H1 (cell line): ENCODE data around the gene SLIT3. TPM values are rescaled to one million over a fixed set of nuclear protein-coding genes. Genes with fewer than 3 reads are reported as not detected.

Experiments
- CTCF ChIA-PET: fragments of 300-600 bp; sonication (Branson Sonifier 250); formaldehyde crosslinking; loops from one replicate; lab custom pipeline; 2021; ENCODE audit not compliant: partially characterized antibody; lab: Charles Lee
- POLR2A ChIA-PET: fragments of 300-600 bp; sonication (Branson Sonifier 250); formaldehyde crosslinking; loops from one replicate; lab custom pipeline; 2021; ENCODE audit warnings: inconsistent platforms; ENCODE audit not compliant: partially characterized antibody; lab: Charles Lee
- DNase-seq, 2 experiments: peaks; one replicate each; pipeline versions ENCODE4 v3.0.0 to v3.0.0-alpha.2; 2010 to 2022; ENCODE audit warnings: low spot score in 2 of 2, low read depth in 1 of 2, mixed read lengths in 1 of 2
- FAIRE-seq: peaks from 2 replicates; lab custom pipeline; 2011; peaks lifted over from hg19 to GRCh38; lab: Jason Lieb, UNC
- H2AFZ ChIP-seq: 2 replicates; pipeline ENCODE4 v1.8.1; 2012; ENCODE audit warnings: low read length, inconsistent platforms
- H2AK5ac ChIP-seq: 2 replicates; pipeline ENCODE4 v1.6.1; 2013; ENCODE audit warnings: low read depth, low read length
- H2BK120ac ChIP-seq: replicated peaks from 2 replicates; pipeline ENCODE3; 2013; ENCODE audit warnings: low read depth, low read length, inconsistent platforms
- H2BK12ac ChIP-seq: 2 replicates; pipeline ENCODE4 v1.6.1; 2013; ENCODE audit warnings: low read depth, low read length
- H2BK15ac ChIP-seq: 2 replicates; pipeline ENCODE4 v1.6.1; 2013; ENCODE audit warnings: low read length
- H2BK20ac ChIP-seq: 2 replicates; pipeline ENCODE4 v1.6.1; 2013; ENCODE audit warnings: low read length
- H2BK5ac ChIP-seq: 2 replicates; pipeline ENCODE4 v1.6.1; 2013; ENCODE audit warnings: low read depth, low read length
- H3K14ac ChIP-seq: 2 replicates; pipeline ENCODE4 v1.6.1; 2013; ENCODE audit warnings: inconsistent platforms; ENCODE audit not compliant: insufficient read length
- H3K18ac ChIP-seq: 2 replicates; pipeline ENCODE4 v1.6.1; 2013; ENCODE audit warnings: low read length; ENCODE audit errors: extremely low read depth
- H3K23ac ChIP-seq: 2 replicates; pipeline ENCODE4 v1.6.1; 2013; ENCODE audit warnings: inconsistent platforms; ENCODE audit not compliant: insufficient read length
- H3K23me2 ChIP-seq: 2 replicates; pipeline ENCODE4 v1.6.1; 2013; ENCODE audit warnings: low read depth, low read length
- H3K27ac ChIP-seq: 2 replicates; pipeline ENCODE4 v1.6.1; 2011; ENCODE audit warnings: low read depth, low read length, inconsistent platforms
- H3K27me3 ChIP-seq, 4 experiments: replicated peaks in 1 of 4; 1 replicate in 1 of 4; 2 replicates in 3 of 4; pipeline versions ENCODE4 v1.6.1 to v1.8.1; 2011 to 2013; ENCODE audit warnings: low read length in 3 of 4, mild to moderate bottlenecking in 3 of 4, inconsistent platforms in 2 of 4, mixed read lengths in 2 of 4, moderate library complexity in 1 of 4; ENCODE audit not compliant: control insufficient read depth in 3 of 4, insufficient read depth in 3 of 4; ENCODE audit errors: extremely low read depth in 1 of 4
- H3K36me3 ChIP-seq, 4 experiments: 2 replicates each; pipeline versions ENCODE4 v1.6.1 to v1.8.1; 2011 to 2013; ENCODE audit warnings: mild to moderate bottlenecking in 4 of 4, low read length in 3 of 4, moderate library complexity in 2 of 4, control low read depth in 1 of 4, inconsistent platforms in 1 of 4; ENCODE audit not compliant: insufficient read depth in 4 of 4, control insufficient read depth in 2 of 4
- H3K4ac ChIP-seq: replicated peaks from 2 replicates; pipeline ENCODE3; 2013; ENCODE audit warnings: low read length, low read depth, mixed read lengths, inconsistent platforms; ENCODE audit not compliant: insufficient read length
- H3K4me1 ChIP-seq, 4 experiments: replicated peaks in 1 of 4; 1 replicate in 1 of 4; 2 replicates in 3 of 4; pipeline versions ENCODE4 v1.6.1 to v1.8.1; 2011 to 2013; ENCODE audit warnings: low read length in 3 of 4, inconsistent platforms in 2 of 4, mixed read lengths in 1 of 4; ENCODE audit not compliant: insufficient read depth in 4 of 4, control insufficient read depth in 3 of 4
- H3K4me2 ChIP-seq, 2 experiments: 2 replicates each; pipeline versions ENCODE4 v1.6.1 to v1.8.1; 2011 to 2013; ENCODE audit warnings: low read depth in 2 of 2, low read length in 2 of 2, control low read depth in 1 of 2, inconsistent platforms in 1 of 2, mild to moderate bottlenecking in 1 of 2; ENCODE audit not compliant: insufficient read depth in 1 of 2
- H3K4me3 ChIP-seq, 4 experiments: fragments of 200-600, 300-600 bp in 1 of 4; sonication (generic), shearing (Covaris generic), sonication (Bioruptor Twin) in 1 of 4; 2 replicates each; pipeline versions ENCODE4 v1.5.1 to v1.8.1; 2011 to 2016; ENCODE audit warnings: low read length in 4 of 4, low read depth in 3 of 4, control low read depth in 2 of 4, inconsistent platforms in 2 of 4, mild to moderate bottlenecking in 2 of 4, mixed read lengths in 1 of 4, moderate library complexity in 1 of 4; ENCODE audit not compliant: insufficient read depth in 2 of 4; ENCODE audit errors: extremely low read depth in 1 of 4
- H3K56ac ChIP-seq: replicated peaks from 2 replicates; pipeline ENCODE3; 2013; ENCODE audit warnings: low read depth, mild to moderate bottlenecking, mixed read lengths, low read length, inconsistent platforms; ENCODE audit not compliant: insufficient read length
- H3K79me1 ChIP-seq: 2 replicates; pipeline ENCODE4 v1.6.1; 2013; ENCODE audit warnings: low read depth, low read length, control low read depth
- H3K79me2 ChIP-seq, 2 experiments: 2 replicates each; pipeline versions ENCODE4 v1.6.1 to v1.8.1; 2012 to 2013; ENCODE audit warnings: low read length in 2 of 2, mild to moderate bottlenecking in 2 of 2, inconsistent platforms in 1 of 2; ENCODE audit not compliant: insufficient read depth in 2 of 2, control insufficient read depth in 1 of 2
- H3K9ac ChIP-seq, 4 experiments: replicated peaks in 1 of 4; 1 replicate in 1 of 4; 2 replicates in 3 of 4; pipeline versions ENCODE4 v1.6.1 to v1.8.1; 2011 to 2013; ENCODE audit warnings: low read depth in 3 of 4, low read length in 3 of 4, control low read depth in 2 of 4, mild to moderate bottlenecking in 2 of 4, moderate library complexity in 2 of 4, inconsistent platforms in 1 of 4; ENCODE audit errors: extremely low read depth in 1 of 4
- H3K9me3 ChIP-seq, 2 experiments: 2 replicates each; pipeline versions ENCODE4 v1.6.1 to v1.8.1; 2012 to 2013; ENCODE audit warnings: mild to moderate bottlenecking in 2 of 2, moderate library complexity in 2 of 2, control low read depth in 1 of 2, inconsistent platforms in 1 of 2, low read depth in 1 of 2, low read length in 1 of 2, mixed read lengths in 1 of 2; ENCODE audit not compliant: insufficient read depth in 2 of 2
- H4K20me1 ChIP-seq, 2 experiments: replicated peaks in 1 of 2; 2 replicates each; pipeline versions ENCODE3 to v1.8.1; 2011 to 2013; ENCODE audit warnings: inconsistent platforms in 2 of 2, low read length in 2 of 2, mild to moderate bottlenecking in 1 of 2; ENCODE audit not compliant: insufficient read depth in 2 of 2, control insufficient read depth in 1 of 2
- H4K5ac ChIP-seq: 2 replicates; pipeline ENCODE4 v1.6.1; 2013; ENCODE audit warnings: low read length, low read depth, mixed read lengths, inconsistent platforms; ENCODE audit not compliant: insufficient read length
- H4K8ac ChIP-seq: 2 replicates; pipeline ENCODE4 v1.8.0; 2013; ENCODE audit warnings: mild to moderate bottlenecking, moderate library complexity, low read length, inconsistent platforms; ENCODE audit not compliant: insufficient read depth; ENCODE audit errors: extremely low read depth
- H4K91ac ChIP-seq: replicated peaks from 2 replicates; pipeline ENCODE3; 2013; ENCODE audit warnings: low read length, mixed read lengths, inconsistent platforms; ENCODE audit not compliant: insufficient read length
- ATF3 ChIP-seq: IDR thresholded peaks from 2 replicates; pipeline ENCODE4 v1.6.1; 2011; ENCODE audit warnings: low read depth, mild to moderate bottlenecking, low read length; ENCODE audit not compliant: insufficient read depth
- BACH1 ChIP-seq: IDR thresholded peaks from 2 replicates; pipeline ENCODE4 v1.6.1; 2012; ENCODE audit warnings: low read length, improper control_type of control experiment
- KDM1A ChIP-seq: fragments of 200-600, 300-600 bp; sonication (generic); IDR thresholded peaks from 2 replicates; pipeline ENCODE4 v1.7.1; 2016; ENCODE audit warnings: mild to moderate bottlenecking, low read length, borderline replicate concordance
- MAX ChIP-seq: IDR thresholded peaks from 2 replicates; pipeline ENCODE4 v1.6.1; 2012; ENCODE audit warnings: inconsistent platforms
- RXRA ChIP-seq: IDR thresholded peaks from 2 replicates; pipeline ENCODE4 v1.6.1; 2011; ENCODE audit warnings: low read depth, mild to moderate bottlenecking, low read length, moderate library complexity; ENCODE audit not compliant: insufficient read depth
- SIX5 ChIP-seq: IDR thresholded peaks from 2 replicates; pipeline ENCODE4 v1.6.1; 2011; ENCODE audit warnings: mild to moderate bottlenecking, low read depth, low read length
- SP1 ChIP-seq: IDR thresholded peaks from 2 replicates; pipeline ENCODE4 v1.6.1; 2011; ENCODE audit warnings: low read depth, low read length
- TBP ChIP-seq: IDR thresholded peaks from 2 replicates; pipeline ENCODE4 v1.6.1; 2011; ENCODE audit warnings: low read depth, low read length, improper control_type of control experiment
- USF2 ChIP-seq: IDR thresholded peaks from 2 replicates; pipeline ENCODE4 v1.6.1; 2011; ENCODE audit warnings: low read length, improper control_type of control experiment
- WGBS, 2 experiments: shearing (Covaris generic) in 1 of 2; methylation state at CpG; one replicate each; pipeline versions ENCODE4 v1.1.6 to v1.1.7; 2013 to 2015; ENCODE audit warnings: low lambda C conversion rate in 2 of 2, mixed read lengths in 2 of 2, inconsistent platforms in 1 of 2, low coverage in 1 of 2, missing lambda C conversion rate in 1 of 2; ENCODE audit not compliant: insufficient replicate concordance in 2 of 2, insufficient coverage in 1 of 2, insufficient read length in 1 of 2; ENCODE audit errors: extremely low coverage in 1 of 2, missing lambda C conversion rate in 1 of 2; 5-methylcytosine and 5-hydroxymethylcytosine counted together
- polyA plus RNA-seq, 7 experiments: library from polyadenylated mRNA; depleted of rRNA in 3 of 7; stranded (reverse) in 5 of 7; unstranded in 2 of 7; fragments of >200 nt in 5 of 7; fragments of 200-250 nt in 2 of 7; gene quantifications; 1 replicate in 5 of 7; 2 replicates in 1 of 7; 4 replicates in 1 of 7; pipeline versions ENCODE4 v1.2.1 to v1.2.3, GENCODE V29; 2011 to 2013; ENCODE audit warnings: missing spikeins in 2 of 7, mixed read lengths in 2 of 7
- total RNA-seq: library from RNA; stranded (reverse); fragmentation: NEBNext Ultra II Directional; extraction: Animal tissue kit (Norgen Biotek cat#: 25700); gene quantifications from 2 replicates; pipeline ENCODE4 v1.2.1, GENCODE V29; 2021

SLIT3 gene
- total and polyA plus RNA-seq, 2 of the 8 experiments (the other 6 are each of a cell fraction or from before 2014, with no cell fraction given): 1.1 to 1.2 TPM

GRCh38 chr5:168802337-168802736 is 498.6 kb downstream of the SLIT3 start:
- POLR2A ChIA-PET: no interaction called here
- no peak overlapping the region for H2AFZ ChIP-seq
- no peaks in the 10 kb centered on the region for H4K20me1 ChIP-seq
- H2BK5ac ChIP-seq: no peak overlapping the region
- TF ChIP-seq MAX (no peak), KDM1A (no peak), SP1 (no peak), SIX5 (no peak), ATF3 (no peak), USF2 (no peak), RXRA (no peak), TBP (no peak), BACH1 (no peak)
- no peak overlapping the region for H2AK5ac ChIP-seq
- no peak overlapping the region for H3K27ac ChIP-seq
- H4K8ac ChIP-seq: no peak overlapping the region
- H3K14ac ChIP-seq: no peak overlapping the region
- H3K18ac ChIP-seq: no peak overlapping the region
- H3K4me3 ChIP-seq: no peak overlapping the region
- no peaks in the 10 kb centered on the region for H3K4me1 ChIP-seq
- DNase-seq (no peak), FAIRE-seq (no peak)
- no peaks in the 10 kb centered on the region for H3K23me2 ChIP-seq
- no peaks in the 10 kb centered on the region for H3K79me1 ChIP-seq
- WGBS, 2 experiments: 82% methylated on average over 6 of the region's 6 CpGs; no CpG with 5 or more reads in 1 of the 2 experiments
- no peaks in the 10 kb centered on the region for H3K36me3 ChIP-seq
- H3K56ac ChIP-seq: no peak overlapping the region
- H2BK120ac ChIP-seq: no peak overlapping the region
- H3K27me3 ChIP-seq: no peaks in the 10 kb centered on the region
- H2BK15ac ChIP-seq: no peak overlapping the region
- no peak overlapping the region for H4K5ac ChIP-seq
- H3K23ac ChIP-seq: no peak overlapping the region
- CTCF ChIA-PET: interaction anchor here (0.8 to 1.3 kb wide), 8 partner anchors 11 to 119 kb away, joined by 3 read pairs; no protein-coding TSS in a partner anchor
- no peaks in the 10 kb centered on the region for H3K79me2 ChIP-seq
- no peak overlapping the region for H3K4me2 ChIP-seq
- H2BK20ac ChIP-seq: no peak overlapping the region
- H2BK12ac ChIP-seq: no peak overlapping the region
- H3K9me3 ChIP-seq: no peaks in the 10 kb centered on the region
- no peak overlapping the region for H3K4ac ChIP-seq
- H3K9ac ChIP-seq: no peak overlapping the region
- no peak overlapping the region for H4K91ac ChIP-seq
